Activated CD4-positive, alpha-beta T cell treated with anti-CD3 and anti-CD28 coated beads for 36 hours (primary cell): ENCODE measurements around the gene TBC1D2. TPM values are rescaled to one million over a fixed set of nuclear protein-coding genes. Genes with fewer than 3 reads are reported as not detected.

Experiments
- ATAC-seq: fragments of 200-7000 bp; cut with Tn5 transposase; one replicate; pipeline ENCODE4 v1.10.0; 2021; ENCODE audit warnings: mild to moderate bottlenecking, moderate library complexity
- CTCF ChIA-PET: fragments of 350-600 bp; sonication (Branson Sonifier 250); formaldehyde crosslinking; loops from one replicate; lab custom pipeline; 2021; ENCODE audit warnings: antibody characterized with exemption; lab: Charles Lee
- POLR2A ChIA-PET: fragments of 350-600 bp; sonication (Branson Sonifier 250); formaldehyde crosslinking; loops from one replicate; lab custom pipeline; 2021; ENCODE audit warnings: antibody characterized with exemption, inconsistent platforms; lab: Charles Lee
- DNase-seq: peaks from one replicate; pipeline ENCODE4 v3.0.0-alpha.2; 2020
- H3K27ac Mint-ChIP-seq: one replicate; pipeline ENCODE4 v1.8.0; 2021; ENCODE audit warnings: mixed read lengths
- H3K27me3 Mint-ChIP-seq: one replicate; pipeline ENCODE4 v1.8.0; 2021; ENCODE audit warnings: mixed read lengths
- H3K36me3 Mint-ChIP-seq: one replicate; pipeline ENCODE4 v1.8.0; 2021; ENCODE audit warnings: low read depth, mixed read lengths
- H3K4me1 Mint-ChIP-seq: one replicate; pipeline ENCODE4 v1.8.0; 2021; ENCODE audit warnings: mixed read lengths
- H3K4me3 Mint-ChIP-seq: one replicate; pipeline ENCODE4 v1.8.0; 2021; ENCODE audit warnings: mild to moderate bottlenecking, moderate library complexity, mixed read lengths
- H3K9me3 Mint-ChIP-seq: one replicate; pipeline ENCODE4 v1.8.0; 2021; ENCODE audit warnings: low read depth, mixed read lengths
- intact Hi-C, 2 experiments: fragments of 100-400 bp; cut with DNase I in 1 of 2; cut with micrococcal nuclease in 1 of 2; formaldehyde crosslinking; loops; one replicate each; pipeline versions ENCODE4 v1.14.2 to v1.15.1; 2022 to 2024; cut with DNase I, micrococcal nuclease
- total RNA-seq, 2 experiments: library from RNA; stranded (reverse); gene quantifications; one replicate each; pipeline ENCODE4 v1.2.3, GENCODE V29; 2021

The TBC1D2 gene
- total RNA-seq, 2 experiments from 2014 or later, result 2.8 to 3.2 TPM

DNA sequence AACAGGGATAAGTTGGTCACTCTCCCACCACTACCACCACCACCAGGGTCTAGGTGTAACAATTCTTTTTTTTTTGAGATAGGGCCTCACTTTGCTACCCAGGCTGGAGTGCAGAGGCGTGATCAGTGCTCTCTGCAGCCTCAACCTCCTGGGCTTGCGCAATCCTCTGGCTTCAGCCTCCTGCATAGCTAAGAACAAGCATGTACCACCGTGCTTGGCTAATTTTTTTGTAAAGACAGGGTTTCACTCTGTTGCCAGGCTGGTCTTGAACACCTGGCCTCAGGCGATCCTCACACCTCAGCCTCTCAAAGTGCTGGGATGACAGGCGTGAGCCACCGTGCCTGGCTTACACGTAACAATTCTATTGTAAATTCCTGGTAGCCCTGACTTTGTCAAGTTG is 90.5 kb downstream of the TBC1D2 start:
- Mint-ChIP-seq H3K9me3 (no peaks in the 10 kb centered on the region), H3K27ac (no peak overlapping the region), H3K4me3 (no peak overlapping the region), H3K27me3 (no peaks in the 10 kb centered on the region), H3K4me1 (peaks cover 28% of the 10 kb centered on the region), H3K36me3 (no peaks in the 10 kb centered on the region)
- intact Hi-C loops, result no loop called here
- POLR2A ChIA-PET, result no interaction called here
- ATAC-seq (no peak), DNase-seq (no peak)
- CTCF ChIA-PET, result no interaction called here

- CTCF ChIA-PET, result no interaction called here
- H3K9me3 Mint-ChIP-seq, result no peaks in the 10 kb centered on the region
- intact Hi-C loops, result no loop called here
- no peak overlapping the region for H3K27ac Mint-ChIP-seq
- H3K27me3 Mint-ChIP-seq, result no peaks in the 10 kb centered on the region
- DNase-seq, result no peak
- POLR2A ChIA-PET, result no interaction called here
- H3K36me3 Mint-ChIP-seq, result no peaks in the 10 kb centered on the region
- peaks cover 18% of the 10 kb centered on the region for H3K4me1 Mint-ChIP-seq
- ATAC-seq, result no peak
- no peak overlapping the region for H3K4me3 Mint-ChIP-seq
Measured at GRCh38 chr9:98162613-98163012, 92.8 kb downstream of the TBC1D2 start.

GRCh38 chr9:98161851-98162250 is 93.6 kb downstream of the TBC1D2 start:
- ATAC-seq (no peak), DNase-seq (no peak)
- Mint-ChIP-seq H3K36me3 (no peaks in the 10 kb centered on the region), H3K27ac (no peak overlapping the region), H3K9me3 (no peaks in the 10 kb centered on the region), H3K4me1 (peaks cover 18% of the 10 kb centered on the region), H3K4me3 (no peak overlapping the region), H3K27me3 (no peaks in the 10 kb centered on the region)
- CTCF ChIA-PET, result no interaction called here
- intact Hi-C loops, result no loop called here
- POLR2A ChIA-PET, result no interaction called here

- DNase-seq (no peak), ATAC-seq (no peak)
- intact Hi-C loops, result no loop called here
- H3K27ac Mint-ChIP-seq, result no peak overlapping the region
- H3K4me3 Mint-ChIP-seq, result no peak overlapping the region
- CTCF ChIA-PET, result interaction anchor here (0.6 to 0.9 kb wide), 3 partner anchors 45 to 86 kb away, joined by 3 to 4 read pairs (median 3); no protein-coding TSS in a partner anchor
- H3K36me3 Mint-ChIP-seq, result no peaks in the 10 kb centered on the region
- POLR2A ChIA-PET, result interaction anchor here (0.7 kb wide), 1 partner anchor 32 kb away, joined by 3 read pairs; no protein-coding TSS in a partner anchor
- H3K9me3 Mint-ChIP-seq, result no peaks in the 10 kb centered on the region
- no peaks in the 10 kb centered on the region for H3K27me3 Mint-ChIP-seq
- H3K4me1 Mint-ChIP-seq, result peaks cover 16% of the 10 kb centered on the region
Measured at GRCh38 chr9:98159790-98160189, 95.7 kb downstream of the TBC1D2 start.

- Mint-ChIP-seq H3K27me3 (no peaks in the 10 kb centered on the region), H3K4me1 (peaks cover 12% of the 10 kb centered on the region), H3K9me3 (no peaks in the 10 kb centered on the region), H3K27ac (no peak overlapping the region), H3K4me3 (no peak overlapping the region), H3K36me3 (no peaks in the 10 kb centered on the region)
- ATAC-seq (no peak), DNase-seq (no peak)
- intact Hi-C loops, result no loop called here
- CTCF ChIA-PET, result interaction anchor here (0.7 to 0.9 kb wide), 3 partner anchors 46 to 139 kb away, joined by 3 to 4 read pairs (median 3); no protein-coding TSS in a partner anchor
- POLR2A ChIA-PET, result no interaction called here
Measured at GRCh38 chr9:98159301-98159700, 96.1 kb downstream of the TBC1D2 start.

- peak; percentile 55 for ATAC-seq
- POLR2A ChIA-PET, result no interaction called here
- DNase-seq, result no peak
- CTCF ChIA-PET, result no interaction called here
- Mint-ChIP-seq H3K4me3 (no peak overlapping the region), H3K27me3 (no peaks in the 10 kb centered on the region), H3K36me3 (peaks cover 3% of the 10 kb centered on the region), H3K4me1 (peaks cover 5% of the 10 kb centered on the region), H3K9me3 (no peaks in the 10 kb centered on the region), H3K27ac (peak overlapping the region; percentile 24)
- intact Hi-C loops, result no loop called here
Measured at GRCh38 chr9:98158071-98158831, 97.2 kb downstream of the TBC1D2 start.

DNA sequence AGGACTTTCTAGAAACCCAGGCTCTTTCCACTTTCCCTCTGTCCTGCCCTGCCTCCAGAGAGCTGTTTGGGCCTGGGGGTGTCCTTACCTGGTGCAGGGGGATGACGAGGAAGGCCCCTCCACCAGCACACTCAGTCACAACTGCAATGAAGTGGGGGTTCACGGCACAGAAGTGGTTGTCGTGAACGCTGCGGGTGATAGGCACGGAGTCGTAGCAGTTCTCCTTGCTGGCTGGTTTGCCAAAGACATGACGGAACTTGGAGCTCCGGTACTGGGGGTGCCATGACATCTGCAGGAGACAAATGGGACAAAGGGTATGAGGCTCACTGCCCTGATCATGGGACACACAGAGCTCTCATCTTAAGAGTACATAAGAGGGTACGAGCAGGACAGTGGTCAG is 98.1 kb downstream of the TBC1D2 start:
- H3K4me3 Mint-ChIP-seq, result no peak overlapping the region
- peaks cover 5% of the 10 kb centered on the region for H3K4me1 Mint-ChIP-seq
- no peak for ATAC-seq
- H3K36me3 Mint-ChIP-seq, result peaks cover 3% of the 10 kb centered on the region
- no peaks in the 10 kb centered on the region for H3K9me3 Mint-ChIP-seq
- H3K27ac Mint-ChIP-seq, result no peak overlapping the region
- no peak for DNase-seq
- POLR2A ChIA-PET, result no interaction called here
- no peaks in the 10 kb centered on the region for H3K27me3 Mint-ChIP-seq
- CTCF ChIA-PET, result interaction anchor here (0.9 kb wide), 1 partner anchor 21 kb away, joined by 3 read pairs; no protein-coding TSS in a partner anchor
- intact Hi-C loops, result no loop called here

GRCh38 chr9:98154678-98155077 is 100.8 kb downstream of the TBC1D2 start:
- Mint-ChIP-seq H3K9me3 (no peaks in the 10 kb centered on the region), H3K4me1 (peaks cover 5% of the 10 kb centered on the region), H3K36me3 (peaks cover 3% of the 10 kb centered on the region), H3K4me3 (no peak overlapping the region), H3K27ac (no peak overlapping the region), H3K27me3 (no peaks in the 10 kb centered on the region)
- POLR2A ChIA-PET, result no interaction called here
- no peak for DNase-seq
- ATAC-seq, result no peak
- CTCF ChIA-PET, result interaction anchor here (0.8 kb wide), 1 partner anchor 27 kb away, joined by 3 read pairs; no protein-coding TSS in a partner anchor
- intact Hi-C loops, result no loop called here

DNA sequence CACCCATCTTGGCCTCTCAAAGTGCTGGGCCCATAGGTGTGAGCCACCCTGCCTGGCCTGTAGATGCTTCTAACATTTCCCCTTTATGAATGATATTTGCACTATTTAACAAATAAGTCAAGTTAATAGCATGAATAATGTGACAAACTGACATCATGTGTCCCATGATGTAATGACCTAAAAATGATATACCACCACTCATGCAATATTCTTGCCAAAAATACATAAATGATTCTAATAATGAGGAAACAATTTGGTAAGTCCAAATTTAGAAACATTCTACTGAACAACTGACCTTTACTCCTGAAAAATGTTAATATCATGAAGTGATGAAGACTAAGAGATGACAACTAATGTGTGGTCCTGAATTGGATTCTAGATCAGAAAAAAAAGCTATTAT is 102.9 kb downstream of the TBC1D2 start:
- Mint-ChIP-seq H3K27me3 (no peaks in the 10 kb centered on the region), H3K27ac (no peak overlapping the region), H3K4me3 (no peak overlapping the region), H3K9me3 (no peaks in the 10 kb centered on the region), H3K36me3 (peaks cover 3% of the 10 kb centered on the region), H3K4me1 (no peaks in the 10 kb centered on the region)
- DNase-seq (no peak), ATAC-seq (no peak)
- CTCF ChIA-PET, result no interaction called here
- intact Hi-C loops, result no loop called here
- POLR2A ChIA-PET, result no interaction called here

GRCh38 chr9:98150721-98151120 is 104.7 kb downstream of the TBC1D2 start:
- ChIA-PET POLR2A (no interaction called here), CTCF (no interaction called here)
- no peaks in the 10 kb centered on the region for H3K4me1 Mint-ChIP-seq
- intact Hi-C loops, result no loop called here
- H3K4me3 Mint-ChIP-seq, result no peak overlapping the region
- peaks cover 3% of the 10 kb centered on the region for H3K36me3 Mint-ChIP-seq
- H3K27me3 Mint-ChIP-seq, result no peaks in the 10 kb centered on the region
- no peak overlapping the region for H3K27ac Mint-ChIP-seq
- H3K9me3 Mint-ChIP-seq, result no peaks in the 10 kb centered on the region
- no peak for DNase-seq
- ATAC-seq, result no peak

- Mint-ChIP-seq H3K27me3 (no peaks in the 10 kb centered on the region), H3K27ac (no peak overlapping the region), H3K4me3 (no peak overlapping the region), H3K9me3 (no peaks in the 10 kb centered on the region), H3K36me3 (peaks cover 3% of the 10 kb centered on the region), H3K4me1 (no peaks in the 10 kb centered on the region)
- POLR2A ChIA-PET, result no interaction called here
- intact Hi-C loops, result no loop called here
- CTCF ChIA-PET, result no interaction called here
- DNase-seq (no peak), ATAC-seq (no peak)
Measured at GRCh38 chr9:98150164-98150563, 105.3 kb downstream of the TBC1D2 start.

DNA sequence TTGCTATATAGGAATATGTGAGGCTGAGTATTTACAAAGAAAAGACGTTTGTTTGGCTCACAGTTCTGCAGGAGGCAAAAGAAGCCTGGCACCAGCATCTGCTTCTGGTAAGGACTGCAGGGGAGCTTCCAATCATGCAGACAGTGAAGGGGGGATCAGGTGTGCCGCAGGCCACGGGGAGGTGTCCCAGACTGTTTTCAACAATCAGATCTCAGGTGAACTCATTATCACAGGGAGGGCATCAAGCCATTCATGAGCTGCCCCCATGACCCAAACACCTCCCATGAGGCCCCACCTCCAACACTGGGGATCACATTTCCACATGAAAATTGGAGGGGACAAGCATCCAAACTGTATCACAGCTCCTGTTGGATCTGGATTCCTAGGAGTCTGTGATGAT is 106.0 kb downstream of the TBC1D2 start:
- Mint-ChIP-seq H3K4me1 (no peaks in the 10 kb centered on the region), H3K4me3 (no peak overlapping the region), H3K36me3 (peaks cover 3% of the 10 kb centered on the region), H3K27me3 (no peaks in the 10 kb centered on the region), H3K27ac (no peak overlapping the region), H3K9me3 (no peaks in the 10 kb centered on the region)
- ATAC-seq (no peak), DNase-seq (no peak)
- POLR2A ChIA-PET, result no interaction called here
- CTCF ChIA-PET, result interaction anchor here (0.7 kb wide), 1 partner anchor 107 kb away, joined by 3 read pairs; no protein-coding TSS in a partner anchor
- intact Hi-C loops, result no loop called here
